Measurements from ENCODE around the gene ZDHHC1. TPM values are rescaled to one million over a fixed set of nuclear protein-coding genes. Genes with fewer than 3 reads are reported as not detected.

The ZDHHC1 gene
- total RNA-seq, 1 donor from 2014 or later = 9.5 TPM

- no peak for DNase-seq (ENCODE audit: low read depth)
- peaks cover 52% of the 10 kb centered on the region for H3K27me3 ChIP-seq (ENCODE audit: control insufficient read depth, insufficient read depth, low read length)
- no peaks in the 10 kb centered on the region for H3K36me3 ChIP-seq (ENCODE audit: control insufficient read depth, insufficient read depth, low read length)
- H3K4me3 ChIP-seq (ENCODE audit: low read depth, low read length) = no peak overlapping the region
- TF ChIP-seq, protein P1, sequence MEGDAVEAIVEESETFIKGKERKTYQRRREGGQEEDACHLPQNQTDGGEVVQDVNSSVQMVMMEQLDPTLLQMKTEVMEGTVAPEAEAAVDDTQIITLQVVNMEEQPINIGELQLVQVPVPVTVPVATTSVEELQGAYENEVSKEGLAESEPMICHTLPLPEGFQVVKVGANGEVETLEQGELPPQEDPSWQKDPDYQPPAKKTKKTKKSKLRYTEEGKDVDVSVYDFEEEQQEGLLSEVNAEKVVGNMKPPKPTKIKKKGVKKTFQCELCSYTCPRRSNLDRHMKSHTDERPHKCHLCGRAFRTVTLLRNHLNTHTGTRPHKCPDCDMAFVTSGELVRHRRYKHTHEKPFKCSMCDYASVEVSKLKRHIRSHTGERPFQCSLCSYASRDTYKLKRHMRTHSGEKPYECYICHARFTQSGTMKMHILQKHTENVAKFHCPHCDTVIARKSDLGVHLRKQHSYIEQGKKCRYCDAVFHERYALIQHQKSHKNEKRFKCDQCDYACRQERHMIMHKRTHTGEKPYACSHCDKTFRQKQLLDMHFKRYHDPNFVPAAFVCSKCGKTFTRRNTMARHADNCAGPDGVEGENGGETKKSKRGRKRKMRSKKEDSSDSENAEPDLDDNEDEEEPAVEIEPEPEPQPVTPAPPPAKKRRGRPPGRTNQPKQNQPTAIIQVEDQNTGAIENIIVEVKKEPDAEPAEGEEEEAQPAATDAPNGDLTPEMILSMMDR (IDR thresholded peaks at IDR 0.05; ENCODE audit: insufficient read depth, low read length, poor library complexity, severe bottlenecking) = no peak
Measured at GRCh38 chr16:67392301-67393059, 23.8 kb downstream of the ZDHHC1 start.

- TF ChIP-seq, protein P1 (IDR thresholded peaks at IDR 0.05; ENCODE audit: insufficient read depth, low read length, poor library complexity, severe bottlenecking) = no peak
- no peak overlapping the region for H3K4me3 ChIP-seq (ENCODE audit: low read depth, low read length)
- peaks cover 54% of the 10 kb centered on the region for H3K27me3 ChIP-seq (ENCODE audit: control insufficient read depth, insufficient read depth, low read length)
- no peak for DNase-seq (ENCODE audit: low read depth)
- H3K36me3 ChIP-seq (ENCODE audit: control insufficient read depth, insufficient read depth, low read length) = no peaks in the 10 kb centered on the region
Measured at GRCh38 chr16:67391424-67392300, 24.6 kb downstream of the ZDHHC1 start.

GRCh38 chr16:67390816-67391423, 25.4 kb downstream of the ZDHHC1 start:
- no peaks in the 10 kb centered on the region for H3K36me3 ChIP-seq (ENCODE audit: control insufficient read depth, insufficient read depth, low read length)
- no peak overlapping the region for H3K4me3 ChIP-seq (ENCODE audit: low read depth, low read length)
- DNase-seq (ENCODE audit: low read depth) = no peak
- H3K27me3 ChIP-seq (ENCODE audit: control insufficient read depth, insufficient read depth, low read length) = peaks cover 49% of the 10 kb centered on the region
- TF ChIP-seq, protein P1 (IDR thresholded peaks at IDR 0.05; ENCODE audit: insufficient read depth, low read length, poor library complexity, severe bottlenecking) = no peak

DNA sequence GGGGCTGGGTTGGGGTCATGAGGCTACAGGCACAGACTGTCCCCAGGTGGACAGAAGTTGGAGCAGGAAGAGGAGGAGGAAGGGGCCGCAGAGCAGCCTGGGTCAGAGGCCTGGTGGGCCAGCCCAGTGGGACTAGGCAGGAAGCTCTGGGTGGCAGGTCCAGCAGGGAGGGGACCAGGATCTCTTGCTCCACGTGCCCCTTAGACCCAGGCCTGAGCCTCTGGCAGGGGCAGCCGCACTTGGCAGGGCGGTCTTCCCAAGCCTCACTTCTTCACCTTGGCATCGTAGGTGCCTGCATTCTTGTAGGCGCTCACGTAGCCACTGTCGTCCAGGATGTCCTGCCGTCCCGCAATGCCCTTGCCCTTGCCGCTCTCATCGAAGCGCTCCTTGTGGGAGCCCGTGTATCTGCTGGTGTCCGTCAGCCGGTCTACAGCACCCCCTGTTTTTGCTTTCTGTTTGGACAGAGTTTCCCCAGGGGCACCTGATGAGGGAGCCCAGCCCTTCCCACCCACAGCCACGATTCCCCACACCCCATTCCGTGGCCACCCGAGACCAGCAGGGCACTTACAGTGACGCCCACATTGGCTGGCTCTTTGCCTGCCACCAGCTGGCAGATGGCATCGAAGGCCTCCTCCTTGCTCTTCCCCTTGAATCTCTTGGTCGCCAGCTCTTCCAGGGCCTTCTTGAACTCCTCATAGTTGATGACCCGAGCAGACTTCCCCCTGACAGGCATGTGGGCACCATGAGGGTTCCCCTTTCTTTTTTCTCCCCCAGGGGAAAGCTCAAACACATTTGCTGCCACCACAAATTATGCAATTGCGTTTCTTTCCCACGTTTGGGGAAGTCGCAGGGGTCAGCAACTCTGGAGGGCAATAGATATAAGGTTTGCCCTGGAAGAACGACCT, 26.1 kb downstream of the ZDHHC1 start:
- no peak for DNase-seq (ENCODE audit: low read depth)
- Histone ChIP-seq H3K36me3 (ENCODE audit: control insufficient read depth, insufficient read depth, low read length) (no peaks in the 10 kb centered on the region), H3K27me3 (ENCODE audit: control insufficient read depth, insufficient read depth, low read length) (peaks cover 41% of the 10 kb centered on the region), H3K4me3 (ENCODE audit: low read depth, low read length) (no peak overlapping the region)
- TF ChIP-seq, protein P1 (IDR thresholded peaks at IDR 0.05; ENCODE audit: insufficient read depth, low read length, poor library complexity, severe bottlenecking) = no peak

- no peak for DNase-seq (ENCODE audit: low read depth)
- Histone ChIP-seq H3K4me3 (ENCODE audit: low read depth, low read length) (no peak overlapping the region), H3K27me3 (ENCODE audit: control insufficient read depth, insufficient read depth, low read length) (peaks cover 26% of the 10 kb centered on the region), H3K36me3 (ENCODE audit: control insufficient read depth, insufficient read depth, low read length) (no peaks in the 10 kb centered on the region)
- TF ChIP-seq, protein P1 (IDR thresholded peaks at IDR 0.05; ENCODE audit: insufficient read depth, low read length, poor library complexity, severe bottlenecking) = no peak
Measured at GRCh38 chr16:67388591-67388990, 27.7 kb downstream of the ZDHHC1 start.
